ENCODE results near the gene GPATCH3.

DNA sequence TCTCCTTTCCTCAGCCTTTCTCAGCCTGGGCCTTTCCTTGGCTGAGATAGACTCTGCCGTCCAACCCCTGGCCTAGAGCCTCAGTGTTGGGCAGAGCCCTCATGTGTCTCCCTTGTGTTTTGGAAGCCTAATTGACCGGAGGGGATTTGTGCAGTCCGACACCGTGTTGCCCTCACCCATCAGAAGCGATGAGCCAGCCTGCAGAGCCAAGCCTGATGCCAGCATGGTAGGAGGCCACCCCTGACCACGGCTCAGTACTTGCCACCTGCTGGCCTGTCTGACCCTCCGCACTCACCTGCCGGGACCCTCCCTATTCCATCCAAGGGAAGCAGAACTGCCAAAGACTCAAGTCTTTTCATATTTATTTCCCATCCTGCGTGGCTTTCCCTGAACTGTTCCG is 46.7 kb downstream of the GPATCH3 start:
- TF ChIP-seq, protein P1, sequence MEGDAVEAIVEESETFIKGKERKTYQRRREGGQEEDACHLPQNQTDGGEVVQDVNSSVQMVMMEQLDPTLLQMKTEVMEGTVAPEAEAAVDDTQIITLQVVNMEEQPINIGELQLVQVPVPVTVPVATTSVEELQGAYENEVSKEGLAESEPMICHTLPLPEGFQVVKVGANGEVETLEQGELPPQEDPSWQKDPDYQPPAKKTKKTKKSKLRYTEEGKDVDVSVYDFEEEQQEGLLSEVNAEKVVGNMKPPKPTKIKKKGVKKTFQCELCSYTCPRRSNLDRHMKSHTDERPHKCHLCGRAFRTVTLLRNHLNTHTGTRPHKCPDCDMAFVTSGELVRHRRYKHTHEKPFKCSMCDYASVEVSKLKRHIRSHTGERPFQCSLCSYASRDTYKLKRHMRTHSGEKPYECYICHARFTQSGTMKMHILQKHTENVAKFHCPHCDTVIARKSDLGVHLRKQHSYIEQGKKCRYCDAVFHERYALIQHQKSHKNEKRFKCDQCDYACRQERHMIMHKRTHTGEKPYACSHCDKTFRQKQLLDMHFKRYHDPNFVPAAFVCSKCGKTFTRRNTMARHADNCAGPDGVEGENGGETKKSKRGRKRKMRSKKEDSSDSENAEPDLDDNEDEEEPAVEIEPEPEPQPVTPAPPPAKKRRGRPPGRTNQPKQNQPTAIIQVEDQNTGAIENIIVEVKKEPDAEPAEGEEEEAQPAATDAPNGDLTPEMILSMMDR (conservative IDR thresholded peaks at IDR 0.05; ENCODE audit: low read length): no peak
- no peak for TF ChIP-seq EZH2phosphoT487 (IDR thresholded peaks at IDR 0.05; ENCODE audit: borderline replicate concordance)
